ENCODE measurements around the gene LENG1.
"Not testable (repeated sequence)": the region's sequence is repeated elsewhere in the genome, so short reads cannot be mapped to it uniquely, and the experiment has no call there.

Gene LENG1

GRCh38 chr19:54189735-54190502, 30.4 kb upstream of the LENG1 start:
- DNase-seq (ENCODE audit: low spot score) = peak; percentile 96

DNA sequence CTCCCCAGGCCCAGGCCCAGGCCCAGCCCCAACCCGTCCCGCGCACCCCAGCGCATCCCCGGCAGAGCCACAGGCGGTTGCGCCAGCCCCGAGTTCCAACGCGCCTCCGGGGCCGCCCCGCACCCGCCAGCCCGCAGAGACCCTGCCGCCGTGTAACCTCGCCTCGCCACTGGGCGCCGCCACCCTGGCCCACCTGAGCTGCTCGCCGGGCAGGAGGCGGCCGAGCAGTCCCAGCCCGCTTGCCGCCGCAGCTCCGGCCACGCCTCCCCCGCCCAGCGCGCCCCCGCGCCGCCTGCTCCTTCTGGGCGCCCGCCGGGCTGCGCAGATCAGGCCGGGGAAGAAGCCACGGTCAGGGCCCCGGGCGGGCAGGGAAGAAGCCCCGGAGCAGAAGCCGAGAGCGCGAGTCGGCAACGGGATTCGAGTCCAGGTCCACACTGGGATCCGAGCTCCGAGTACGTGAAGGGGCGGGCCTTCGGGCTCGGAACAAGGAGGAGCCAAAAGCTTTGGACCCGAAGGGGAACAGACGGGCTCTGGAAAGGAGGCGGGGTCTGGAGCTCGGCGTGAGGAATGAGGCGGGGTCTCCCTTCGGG, 29.7 kb upstream of the LENG1 start, which contains the start of gene MBOAT7:
MBOAT7 (minus strand) TSS at position 436 of the 590 bp plus-strand sequence. CDS start 1,072 bp downstream, outside the sequence.
- no peak for DNase-seq (ENCODE audit: low spot score)

DNA sequence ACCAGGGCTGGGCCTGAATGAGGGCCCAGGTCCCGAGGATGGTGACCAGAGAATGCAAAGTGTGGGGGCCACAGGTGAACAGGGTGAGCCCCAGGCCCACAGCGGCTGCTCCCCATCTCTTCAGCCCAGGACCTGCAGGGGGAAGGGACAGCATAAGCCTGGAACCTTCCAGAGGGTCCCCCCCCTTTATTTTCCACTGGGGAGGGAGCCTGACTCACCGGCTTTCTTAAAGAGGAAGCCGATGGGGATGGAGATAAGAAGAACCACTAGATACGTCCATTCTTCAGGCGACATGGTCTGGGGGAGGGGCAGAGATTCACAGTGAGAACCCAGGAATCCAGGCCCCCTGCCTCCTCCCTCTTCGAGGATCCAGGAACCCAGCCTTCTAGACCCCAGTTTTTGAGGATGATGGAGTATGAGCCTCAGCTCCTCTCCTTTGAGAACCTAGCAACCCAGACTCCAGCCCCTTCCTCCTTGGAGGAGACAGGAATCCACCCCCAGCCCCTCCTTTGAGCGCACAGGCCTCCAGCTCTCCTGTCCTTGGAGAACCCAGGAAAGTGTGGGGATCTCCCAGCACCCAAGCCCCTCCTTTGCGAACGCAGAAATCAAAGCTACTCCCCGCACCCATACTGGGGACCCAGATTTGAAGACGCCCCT, 28.8 kb upstream of the LENG1 start:
- no peak for DNase-seq (ENCODE audit: low spot score)

DNA sequence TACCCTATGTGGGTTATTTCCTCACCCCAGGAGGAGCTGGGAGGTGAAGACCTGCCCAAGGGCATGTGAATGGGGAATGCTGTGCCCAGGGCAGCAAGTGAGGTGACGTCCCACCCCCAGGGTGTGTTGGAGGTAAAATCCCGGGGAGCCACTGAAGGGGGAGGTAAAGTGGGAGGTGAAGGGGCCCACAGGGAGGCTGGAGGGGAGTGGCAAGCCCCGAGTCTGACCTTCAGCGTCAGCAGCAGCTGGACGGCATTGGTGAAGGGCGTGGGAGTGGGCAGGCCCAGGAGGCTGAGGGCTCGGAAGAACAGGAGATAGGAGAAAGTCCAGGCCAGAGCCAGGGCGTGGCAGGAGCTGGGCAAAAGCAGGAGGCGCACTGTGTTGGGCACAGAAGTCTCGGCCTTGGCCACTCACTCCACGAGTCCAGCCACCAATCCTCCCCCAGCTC, 27.4 kb upstream of the LENG1 start:
- DNase-seq (ENCODE audit: low spot score) = no peak

DNA sequence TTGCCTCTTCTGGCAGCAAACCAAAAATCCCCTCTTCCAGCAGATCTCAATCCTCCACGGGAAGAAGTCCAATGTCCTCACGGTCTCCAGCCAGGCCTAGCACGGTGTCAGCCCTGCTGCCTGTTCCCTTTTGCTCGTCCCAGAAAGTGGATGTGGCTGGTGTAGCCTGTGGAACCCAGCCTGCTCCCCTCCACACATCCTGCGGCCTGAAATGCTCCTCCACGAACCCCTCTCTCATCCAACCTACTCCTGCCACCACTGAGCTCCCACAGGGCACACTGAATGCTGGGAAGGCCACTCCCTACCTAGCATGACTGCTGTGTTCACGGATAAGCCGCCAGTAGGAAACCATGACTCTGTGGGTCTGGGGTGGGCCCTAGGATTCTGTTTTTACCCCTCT, 26.8 kb upstream of the LENG1 start:
- DNase-seq (ENCODE audit: low spot score) = no peak

DNA sequence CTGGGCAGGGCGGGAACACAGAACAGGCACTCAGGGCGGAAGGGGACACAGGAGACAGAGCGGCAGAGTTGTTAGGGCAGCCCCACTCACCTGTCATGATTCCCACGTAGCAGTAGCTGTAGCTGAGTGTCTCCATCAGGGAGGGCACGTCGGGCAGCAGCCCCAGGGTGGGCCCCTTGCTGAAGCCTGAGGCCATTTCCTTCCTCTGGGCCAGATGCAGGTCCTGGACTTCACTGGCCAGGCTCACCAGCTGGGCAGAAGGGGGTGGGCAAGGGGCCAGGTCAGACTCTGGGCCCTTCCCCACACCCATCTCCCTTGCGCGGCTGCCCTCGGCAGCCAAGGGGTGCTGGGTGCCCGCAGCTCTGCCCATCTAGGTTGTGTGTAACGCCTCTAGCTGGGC, 23.9 kb upstream of the LENG1 start:
- no peak for DNase-seq (ENCODE audit: low spot score)

DNA sequence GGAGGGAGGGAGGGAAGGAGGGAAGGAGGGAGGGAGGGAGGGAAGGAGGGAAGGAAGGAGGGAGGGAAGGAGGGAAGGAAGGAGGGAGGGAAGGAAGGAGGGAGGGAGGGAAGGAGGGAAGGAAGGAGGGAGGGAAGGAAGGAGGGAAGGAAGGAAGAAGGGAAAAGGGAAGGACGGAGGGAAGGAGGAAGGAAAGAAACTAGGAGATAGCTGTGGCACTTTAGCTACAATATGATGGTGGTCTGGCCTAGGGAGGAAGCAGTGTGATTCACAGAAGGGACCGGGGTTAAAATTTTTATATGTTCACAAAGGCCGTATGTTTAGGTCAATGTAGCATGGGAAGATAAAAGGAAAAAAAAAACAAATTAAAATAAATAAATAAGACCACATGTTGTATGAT, 22.4 kb upstream of the LENG1 start:
- DNase-seq (ENCODE audit: low spot score) = not testable (repeated sequence)

GRCh38 chr19:54180691-54181091, 21.2 kb upstream of the LENG1 start:
- DNase-seq (ENCODE audit: low spot score) = no peak

DNA sequence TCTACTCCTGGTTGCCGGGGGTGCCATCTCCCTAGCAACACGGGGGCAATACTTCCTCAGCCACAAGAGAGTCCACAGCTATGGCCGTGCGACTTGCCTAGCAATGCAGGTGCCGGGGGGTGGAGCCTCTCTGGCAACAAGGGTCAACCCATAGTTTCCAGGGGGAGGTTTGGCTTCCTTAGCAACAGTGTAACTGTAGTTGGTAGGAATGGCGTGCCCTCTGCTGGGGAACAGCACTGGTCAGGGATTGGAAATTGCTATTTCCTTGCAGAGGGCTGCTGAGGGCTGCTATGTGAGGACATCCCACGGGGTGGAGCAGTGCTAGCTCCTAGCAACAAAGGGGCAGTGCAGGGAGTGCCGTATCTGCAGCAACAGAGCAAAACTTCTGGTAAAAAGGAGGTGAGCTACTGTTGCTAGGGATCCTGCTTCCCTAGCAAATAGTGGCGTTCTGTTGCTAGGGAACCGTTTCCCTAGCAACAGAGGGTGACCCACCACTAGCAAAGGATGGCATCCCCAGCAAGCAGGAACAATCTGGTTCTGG, 20.5 kb upstream of the LENG1 start:
- no peak for DNase-seq (ENCODE audit: low spot score)

- no peak for DNase-seq (ENCODE audit: low spot score)
Measured at GRCh38 chr19:54179262-54179852, 19.8 kb upstream of the LENG1 start.

DNA sequence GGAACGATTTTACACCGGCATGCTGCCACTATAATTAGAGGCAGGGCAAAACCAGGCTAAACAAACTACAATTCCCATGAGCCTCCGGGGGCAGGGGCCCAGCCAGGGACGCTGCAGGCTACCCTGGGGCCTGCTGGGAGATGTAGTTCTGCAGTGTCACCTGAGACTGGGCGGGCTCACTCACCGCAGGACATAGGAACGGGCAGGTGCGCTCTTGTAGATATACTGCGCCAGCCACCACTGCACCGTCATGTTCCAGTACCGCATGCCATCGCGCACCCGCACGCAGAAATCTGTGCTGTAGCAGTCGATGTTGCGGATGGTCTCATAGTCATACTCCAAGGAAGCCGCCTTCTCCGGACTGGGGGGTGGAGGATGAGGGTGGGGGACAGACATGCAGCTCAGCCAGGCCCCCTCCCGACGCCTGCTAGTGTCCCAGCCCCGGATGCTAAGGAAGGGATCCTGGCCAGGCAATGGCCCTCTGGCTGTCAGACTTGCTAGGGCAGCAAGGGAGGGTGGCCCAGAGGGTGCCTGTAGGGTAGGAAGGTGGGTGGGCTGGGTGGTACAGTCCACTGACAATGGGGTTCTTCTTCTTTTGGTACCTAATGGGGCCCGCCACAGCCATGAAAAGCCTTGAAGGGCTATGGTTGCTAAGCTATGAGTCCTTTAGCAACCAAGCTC, 19.2 kb upstream of the LENG1 start:
- no peak for DNase-seq (ENCODE audit: low spot score)

- DNase-seq (ENCODE audit: low spot score) = peak; percentile 3
Measured at GRCh38 chr19:54173951-54174834, 14.7 kb upstream of the LENG1 start.

- no peak for DNase-seq (ENCODE audit: low spot score)
Measured at GRCh38 chr19:54173359-54173699, 13.8 kb upstream of the LENG1 start.

DNA sequence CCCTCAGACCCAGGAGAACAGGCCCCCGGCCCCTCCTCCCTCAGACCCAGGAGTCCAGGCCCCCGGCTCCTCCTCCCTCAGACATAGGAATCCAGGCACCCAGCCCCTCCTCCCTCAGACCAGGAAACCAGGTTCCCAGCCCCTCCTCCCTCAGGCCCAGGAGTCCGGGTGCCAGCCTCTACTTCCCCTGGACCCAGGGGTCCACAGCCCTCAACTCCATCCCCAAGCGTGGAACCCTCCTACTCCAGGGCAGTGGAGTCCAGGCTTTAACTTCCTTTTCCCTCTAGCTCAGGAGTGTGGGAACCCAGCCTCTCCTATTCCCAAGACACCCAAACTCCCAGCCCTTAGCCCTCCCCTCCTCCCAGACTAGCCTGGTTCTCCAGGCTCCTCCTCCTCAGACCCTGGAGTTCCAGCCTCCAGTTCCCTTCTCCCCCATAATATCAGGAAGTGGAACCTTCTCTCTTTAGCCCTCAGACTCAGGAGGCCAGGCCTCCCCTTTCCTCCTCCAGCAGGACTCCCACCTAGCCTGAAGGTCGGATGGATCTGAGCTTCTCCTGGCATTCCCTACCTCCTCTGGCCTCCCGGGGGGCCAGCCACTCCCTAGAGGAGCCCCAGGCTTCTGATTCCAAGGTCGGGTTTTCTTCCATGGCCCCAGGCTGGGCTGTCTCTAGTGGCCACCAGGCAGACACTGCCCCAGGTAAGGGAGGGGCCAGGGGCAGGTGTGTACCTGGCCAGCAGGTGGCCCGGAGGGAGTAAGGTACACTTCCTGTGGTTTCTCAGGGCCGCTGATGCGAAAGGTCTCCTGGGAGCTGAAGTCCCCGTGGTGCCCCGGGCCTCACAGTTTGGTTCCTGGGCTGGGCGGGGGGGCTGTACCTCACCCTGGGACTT, 13.2 kb upstream of the LENG1 start, which contains the start of gene TMC4:
TMC4 (minus strand) TSS at position 690 of the 888 bp plus-strand sequence; CDS start at position 647, 43 bp downstream.
- DNase-seq (ENCODE audit: low spot score) = no peak

GRCh38 chr19:54171736-54172431, 12.4 kb upstream of the LENG1 start:
- DNase-seq (ENCODE audit: low spot score) = not testable (repeated sequence)

DNA sequence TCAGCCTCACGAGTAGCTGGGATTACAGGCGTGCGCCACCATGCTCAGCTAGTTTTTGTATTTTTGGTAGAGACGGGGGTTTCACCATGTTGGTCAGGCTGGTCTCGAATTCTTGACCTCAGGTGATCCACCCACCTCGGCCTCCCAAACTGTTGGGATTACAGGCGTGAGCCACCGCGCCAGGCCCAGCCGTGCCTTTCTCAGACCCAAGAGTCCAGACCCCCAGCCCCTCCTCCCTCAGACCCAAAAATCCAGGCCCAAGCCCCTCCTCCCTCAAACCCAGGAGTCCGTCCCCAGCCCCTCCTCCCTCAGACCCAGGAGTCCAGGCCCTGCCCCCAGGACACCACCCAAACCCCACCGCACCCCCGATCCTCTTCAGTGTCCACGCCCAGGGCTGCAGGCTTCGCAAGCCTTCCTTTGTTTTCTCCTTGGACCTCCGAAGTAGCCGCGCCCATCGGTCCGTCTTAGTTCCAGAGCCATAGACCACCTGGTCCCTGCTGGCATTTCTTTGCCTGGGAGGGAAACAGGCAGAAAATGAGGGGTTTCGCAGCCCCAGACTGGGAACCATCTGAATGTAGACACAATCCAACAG, 9.7 kb upstream of the LENG1 start:
- DNase-seq (ENCODE audit: low spot score) = no peak

- peak; percentile 94 for DNase-seq (ENCODE audit: low spot score)
Measured at GRCh38 chr19:54168174-54168917, 8.8 kb upstream of the LENG1 start.

DNA sequence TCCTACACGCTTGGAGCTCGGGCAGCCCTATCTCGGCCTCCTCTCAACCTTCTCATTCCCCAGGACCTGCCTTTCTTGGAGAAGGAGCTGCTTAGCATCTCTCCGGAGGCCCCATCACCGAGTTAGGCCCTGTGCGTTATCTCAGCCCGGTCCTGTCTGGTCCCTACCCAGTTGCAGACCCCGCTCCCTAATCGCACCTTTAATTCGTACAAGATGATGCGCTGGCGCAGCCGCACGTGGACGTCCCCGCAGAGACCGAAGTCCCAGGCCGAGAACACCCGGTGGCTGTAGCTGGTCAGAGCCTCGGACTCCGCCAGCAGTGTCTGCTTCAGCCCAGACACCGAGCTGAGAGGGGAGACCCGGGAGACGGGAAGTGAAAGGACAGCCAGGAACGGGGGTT, 5.7 kb upstream of the LENG1 start:
- DNase-seq (ENCODE audit: low spot score) = no peak

All from AG20443 (cell line).